Activated CD8-positive, alpha-beta T cell treated with anti-CD3 and anti-CD28 coated beads for 36 hours (primary cell): ENCODE measurements around the gene ARPC5L. TPM values are rescaled to one million over a fixed set of nuclear protein-coding genes. Genes with fewer than 3 reads are reported as not detected.

ENCODE experiments used
- ATAC-seq: fragments of 200-7000 bp; cut with Tn5 transposase; one replicate; pipeline ENCODE4 v1.10.0; 2021; ENCODE audit warnings: mild to moderate bottlenecking, moderate library complexity
- CTCF ChIA-PET: fragments of 350-600 bp; sonication (Branson Sonifier 250); formaldehyde crosslinking; loops from one replicate; lab custom pipeline; 2021; ENCODE audit warnings: antibody characterized with exemption; lab: Charles Lee
- POLR2A ChIA-PET: fragments of 350-600 bp; sonication (Branson Sonifier 250); formaldehyde crosslinking; loops from one replicate; lab custom pipeline; 2021; ENCODE audit warnings: antibody characterized with exemption; lab: Charles Lee
- DNase-seq: peaks from one replicate; pipeline ENCODE4 v3.0.0-alpha.2; 2020
- H3K27ac Mint-ChIP-seq: one replicate; pipeline ENCODE4 v1.8.0; 2021; ENCODE audit warnings: mild to moderate bottlenecking, mixed read lengths
- H3K27me3 Mint-ChIP-seq: one replicate; pipeline ENCODE4 v1.8.0; 2021; ENCODE audit warnings: mixed read lengths
- H3K36me3 Mint-ChIP-seq: one replicate; pipeline ENCODE4 v1.8.0; 2021; ENCODE audit warnings: low read depth, mixed read lengths
- H3K4me1 Mint-ChIP-seq: one replicate; pipeline ENCODE4 v1.8.0; 2021; ENCODE audit warnings: low read depth, mixed read lengths
- H3K4me3 Mint-ChIP-seq: one replicate; pipeline ENCODE4 v1.8.0; 2021; ENCODE audit warnings: mild to moderate bottlenecking, moderate library complexity, mixed read lengths
- H3K9me3 Mint-ChIP-seq: one replicate; pipeline ENCODE4 v1.8.0; 2021; ENCODE audit warnings: mixed read lengths
- intact Hi-C: fragments of 100-400 bp; cut with micrococcal nuclease; formaldehyde crosslinking; loops from one replicate; pipeline ENCODE4 v1.10.0; 2022
- total RNA-seq, 2 experiments: library from RNA; stranded (reverse); gene quantifications; one replicate each; pipeline ENCODE4 v1.2.3, GENCODE V29; 2021
- TF ChIP-seq, protein P1 (sequence below): fragments of 200-600 bp; IDR thresholded peaks from one replicate; pipeline ENCODE4 v1.8.0; 2022; ENCODE audit warnings: antibody characterized with exemption, mild to moderate bottlenecking

The ARPC5L gene
- total RNA-seq, 2 experiments from 2014 or later: 72.7 to 73.9 TPM

- DNase-seq: no peak
- H3K9me3 Mint-ChIP-seq: no peaks in the 10 kb centered on the region
- TF ChIP-seq, protein P1, sequence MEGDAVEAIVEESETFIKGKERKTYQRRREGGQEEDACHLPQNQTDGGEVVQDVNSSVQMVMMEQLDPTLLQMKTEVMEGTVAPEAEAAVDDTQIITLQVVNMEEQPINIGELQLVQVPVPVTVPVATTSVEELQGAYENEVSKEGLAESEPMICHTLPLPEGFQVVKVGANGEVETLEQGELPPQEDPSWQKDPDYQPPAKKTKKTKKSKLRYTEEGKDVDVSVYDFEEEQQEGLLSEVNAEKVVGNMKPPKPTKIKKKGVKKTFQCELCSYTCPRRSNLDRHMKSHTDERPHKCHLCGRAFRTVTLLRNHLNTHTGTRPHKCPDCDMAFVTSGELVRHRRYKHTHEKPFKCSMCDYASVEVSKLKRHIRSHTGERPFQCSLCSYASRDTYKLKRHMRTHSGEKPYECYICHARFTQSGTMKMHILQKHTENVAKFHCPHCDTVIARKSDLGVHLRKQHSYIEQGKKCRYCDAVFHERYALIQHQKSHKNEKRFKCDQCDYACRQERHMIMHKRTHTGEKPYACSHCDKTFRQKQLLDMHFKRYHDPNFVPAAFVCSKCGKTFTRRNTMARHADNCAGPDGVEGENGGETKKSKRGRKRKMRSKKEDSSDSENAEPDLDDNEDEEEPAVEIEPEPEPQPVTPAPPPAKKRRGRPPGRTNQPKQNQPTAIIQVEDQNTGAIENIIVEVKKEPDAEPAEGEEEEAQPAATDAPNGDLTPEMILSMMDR: peak; percentile 7
- no peaks in the 10 kb centered on the region for H3K36me3 Mint-ChIP-seq
- CTCF ChIA-PET: interaction anchor here (1.5 kb wide), 1 partner anchor 24 kb away, joined by 4 read pairs; the partner anchor contains the start of gene WDR38
- peaks cover 6% of the 10 kb centered on the region for H3K27me3 Mint-ChIP-seq
- ATAC-seq: no peak
- intact Hi-C loops: no loop called here
- H3K4me3 Mint-ChIP-seq: no peak overlapping the region
- POLR2A ChIA-PET: no interaction called here
- H3K27ac Mint-ChIP-seq: no peak overlapping the region
- H3K4me1 Mint-ChIP-seq: no peaks in the 10 kb centered on the region
Observed at GRCh38 chr9:124828489-124829333, 33.2 kb upstream of the ARPC5L start.

DNA sequence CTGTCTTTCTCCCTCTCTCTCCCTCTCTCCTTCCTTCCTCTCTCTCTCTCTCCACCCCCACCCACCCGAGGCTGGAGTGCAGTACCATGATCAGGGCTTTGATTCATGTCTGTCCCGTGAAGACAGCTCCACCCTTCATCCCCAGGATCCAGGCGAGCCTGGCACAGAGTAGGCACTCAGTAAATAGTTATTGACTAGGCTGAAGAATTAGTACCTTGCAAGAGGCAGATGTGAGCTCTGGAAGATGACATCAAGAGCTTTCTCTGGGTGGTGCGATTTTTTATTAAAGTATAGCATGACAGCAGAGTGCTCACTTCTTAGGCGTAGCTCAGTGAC is 32.6 kb upstream of the ARPC5L start:
- DNase-seq (no peak), ATAC-seq (no peak)
- ChIA-PET POLR2A (no interaction called here), CTCF (interaction anchor here (1.1 kb wide), 1 partner anchor 24 kb away, joined by 6 read pairs; the partner anchor contains the start of gene WDR38)
- no peaks in the 10 kb centered on the region for H3K9me3 Mint-ChIP-seq
- no peaks in the 10 kb centered on the region for H3K36me3 Mint-ChIP-seq
- H3K27me3 Mint-ChIP-seq: peaks cover 7% of the 10 kb centered on the region
- TF ChIP-seq, protein P1: no peak
- no peak overlapping the region for H3K27ac Mint-ChIP-seq
- no peak overlapping the region for H3K4me3 Mint-ChIP-seq
- H3K4me1 Mint-ChIP-seq: no peaks in the 10 kb centered on the region
- intact Hi-C loops: no loop called here

DNA sequence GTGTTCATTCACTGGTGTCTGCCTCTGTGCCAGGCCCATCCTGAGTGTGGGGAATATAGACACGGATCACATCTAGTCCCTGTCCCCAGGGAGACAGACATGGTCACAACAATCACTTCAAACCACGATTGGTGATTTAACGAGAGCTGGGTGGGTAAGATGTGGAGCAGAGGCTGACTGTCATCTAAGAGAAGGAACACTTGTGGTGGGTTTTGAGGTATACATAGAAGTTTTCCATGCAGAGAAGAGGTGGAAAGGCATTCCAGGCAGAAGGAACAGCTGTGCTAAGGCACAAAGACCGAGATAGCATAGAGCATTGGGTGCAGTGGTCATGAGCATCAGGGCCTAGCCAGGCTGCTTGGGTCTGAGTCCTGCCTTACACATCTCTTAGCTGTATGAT is 31.3 kb upstream of the ARPC5L start:
- Mint-ChIP-seq H3K27ac (no peak overlapping the region), H3K36me3 (no peaks in the 10 kb centered on the region), H3K27me3 (peaks cover 8% of the 10 kb centered on the region), H3K9me3 (no peaks in the 10 kb centered on the region), H3K4me1 (no peaks in the 10 kb centered on the region), H3K4me3 (no peak overlapping the region)
- ATAC-seq: no peak
- TF ChIP-seq, protein P1: no peak
- ChIA-PET CTCF (no interaction called here), POLR2A (no interaction called here)
- DNase-seq: no peak
- intact Hi-C loops: no loop called here

DNA sequence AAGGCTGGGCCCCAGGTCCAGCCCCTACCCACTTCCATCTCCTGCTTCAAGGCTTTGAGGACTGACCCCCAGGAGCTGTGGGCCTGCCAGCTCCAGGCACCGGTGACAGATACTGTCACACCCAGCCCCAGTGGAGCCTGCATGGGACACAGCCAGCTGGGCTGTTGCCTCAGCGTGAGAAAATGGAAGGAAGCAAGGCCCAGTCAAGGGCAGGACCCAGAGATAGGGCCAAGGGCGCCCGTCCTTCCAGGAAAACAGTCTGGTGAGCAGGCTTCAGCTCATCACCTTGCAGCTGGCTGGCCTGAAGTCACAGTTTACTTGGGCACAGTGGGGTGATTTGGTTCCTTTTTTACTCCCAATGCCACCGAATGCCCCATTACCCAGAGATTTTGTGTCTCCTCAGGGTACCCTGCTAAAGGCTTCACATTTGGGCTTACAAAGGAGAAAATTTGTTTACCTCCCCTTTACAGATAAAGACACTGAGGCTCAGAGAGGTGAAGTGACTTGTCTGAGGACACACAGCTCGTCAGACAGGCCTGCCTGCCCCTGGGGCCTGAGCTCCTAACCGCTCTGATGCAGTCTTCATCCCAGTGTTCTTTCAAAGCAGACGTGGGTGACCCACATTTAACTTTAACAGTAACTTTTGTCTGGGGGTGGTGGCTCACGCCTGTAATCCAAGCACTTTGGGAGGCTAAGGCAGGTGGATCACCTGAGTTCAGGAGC is 30.1 kb upstream of the ARPC5L start:
- ATAC-seq (no peak), DNase-seq (no peak)
- Mint-ChIP-seq H3K27ac (no peak overlapping the region), H3K4me3 (no peak overlapping the region), H3K4me1 (no peaks in the 10 kb centered on the region), H3K36me3 (no peaks in the 10 kb centered on the region), H3K9me3 (no peaks in the 10 kb centered on the region), H3K27me3 (peaks cover 8% of the 10 kb centered on the region)
- CTCF ChIA-PET: interaction anchor here (1.1 to 1.5 kb wide), 4 partner anchors 8 to 215 kb away, joined by 3 to 4 read pairs (median 3); partner anchors contain the start of genes NR6A1 and WDR38
- intact Hi-C loops: no loop called here
- POLR2A ChIA-PET: no interaction called here
- TF ChIP-seq, protein P1: no peak

GRCh38 chr9:124834591-124834990 is 27.3 kb upstream of the ARPC5L start:
- no peaks in the 10 kb centered on the region for H3K4me1 Mint-ChIP-seq
- H3K9me3 Mint-ChIP-seq: no peaks in the 10 kb centered on the region
- H3K27me3 Mint-ChIP-seq: peaks cover 21% of the 10 kb centered on the region
- H3K4me3 Mint-ChIP-seq: no peak overlapping the region
- intact Hi-C loops: no loop called here
- H3K36me3 Mint-ChIP-seq: no peaks in the 10 kb centered on the region
- DNase-seq (no peak), ATAC-seq (no peak)
- no peak overlapping the region for H3K27ac Mint-ChIP-seq
- TF ChIP-seq, protein P1: no peak
- ChIA-PET CTCF (interaction anchor here (0.9 to 8.4 kb wide), 2 partner anchors 19 to 60 kb away, joined by 3 to 66 read pairs; partner anchors contain the start of genes NR6A1, OLFML2A and WDR38), POLR2A (no interaction called here)
